Neural progenitor cell (in vitro differentiated cells): Measurements from ENCODE around the gene METTL25.

Source experiments
- EZH2 ChIP-seq: fragments of 200-600 bp; sonication (generic); IDR thresholded peaks from 2 replicates; pipeline ENCODE4 v1.6.1; 2017; ENCODE audit warnings: antibody characterized with exemption, mild to moderate bottlenecking, moderate library complexity
- EZH2phosphoT487 ChIP-seq: fragments of 200-600 bp; sonication (generic); IDR thresholded peaks from 2 replicates; pipeline ENCODE4 v1.6.1; 2017; ENCODE audit warnings: antibody characterized with exemption
- TF ChIP-seq, protein P1 (sequence below): fragments of 200-600 bp; sonication (generic); IDR thresholded peaks from 2 replicates; pipeline ENCODE4 v1.5.1; 2017; ENCODE audit warnings: antibody characterized with exemption, mild to moderate bottlenecking

GRCh38 chr12:82406651-82407050, 48.3 kb downstream of the METTL25 start:
- TF ChIP-seq, protein P1, sequence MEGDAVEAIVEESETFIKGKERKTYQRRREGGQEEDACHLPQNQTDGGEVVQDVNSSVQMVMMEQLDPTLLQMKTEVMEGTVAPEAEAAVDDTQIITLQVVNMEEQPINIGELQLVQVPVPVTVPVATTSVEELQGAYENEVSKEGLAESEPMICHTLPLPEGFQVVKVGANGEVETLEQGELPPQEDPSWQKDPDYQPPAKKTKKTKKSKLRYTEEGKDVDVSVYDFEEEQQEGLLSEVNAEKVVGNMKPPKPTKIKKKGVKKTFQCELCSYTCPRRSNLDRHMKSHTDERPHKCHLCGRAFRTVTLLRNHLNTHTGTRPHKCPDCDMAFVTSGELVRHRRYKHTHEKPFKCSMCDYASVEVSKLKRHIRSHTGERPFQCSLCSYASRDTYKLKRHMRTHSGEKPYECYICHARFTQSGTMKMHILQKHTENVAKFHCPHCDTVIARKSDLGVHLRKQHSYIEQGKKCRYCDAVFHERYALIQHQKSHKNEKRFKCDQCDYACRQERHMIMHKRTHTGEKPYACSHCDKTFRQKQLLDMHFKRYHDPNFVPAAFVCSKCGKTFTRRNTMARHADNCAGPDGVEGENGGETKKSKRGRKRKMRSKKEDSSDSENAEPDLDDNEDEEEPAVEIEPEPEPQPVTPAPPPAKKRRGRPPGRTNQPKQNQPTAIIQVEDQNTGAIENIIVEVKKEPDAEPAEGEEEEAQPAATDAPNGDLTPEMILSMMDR = no peak
- no peak for TF ChIP-seq EZH2
- TF ChIP-seq EZH2phosphoT487 = no peak
